Measurements from ENCODE around the gene SPHK2. TPM values are rescaled to one million over a fixed set of nuclear protein-coding genes. Genes with fewer than 3 reads are reported as not detected.
"Not testable (repeated sequence)": the region's sequence is repeated elsewhere in the genome, so short reads cannot be mapped to it uniquely, and the experiment has no call there.

The SPHK2 gene, protein sequence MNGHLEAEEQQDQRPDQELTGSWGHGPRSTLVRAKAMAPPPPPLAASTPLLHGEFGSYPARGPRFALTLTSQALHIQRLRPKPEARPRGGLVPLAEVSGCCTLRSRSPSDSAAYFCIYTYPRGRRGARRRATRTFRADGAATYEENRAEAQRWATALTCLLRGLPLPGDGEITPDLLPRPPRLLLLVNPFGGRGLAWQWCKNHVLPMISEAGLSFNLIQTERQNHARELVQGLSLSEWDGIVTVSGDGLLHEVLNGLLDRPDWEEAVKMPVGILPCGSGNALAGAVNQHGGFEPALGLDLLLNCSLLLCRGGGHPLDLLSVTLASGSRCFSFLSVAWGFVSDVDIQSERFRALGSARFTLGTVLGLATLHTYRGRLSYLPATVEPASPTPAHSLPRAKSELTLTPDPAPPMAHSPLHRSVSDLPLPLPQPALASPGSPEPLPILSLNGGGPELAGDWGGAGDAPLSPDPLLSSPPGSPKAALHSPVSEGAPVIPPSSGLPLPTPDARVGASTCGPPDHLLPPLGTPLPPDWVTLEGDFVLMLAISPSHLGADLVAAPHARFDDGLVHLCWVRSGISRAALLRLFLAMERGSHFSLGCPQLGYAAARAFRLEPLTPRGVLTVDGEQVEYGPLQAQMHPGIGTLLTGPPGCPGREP
- 10 to 100 TPM; 26.9 to 27.2 TPM for total RNA-seq

DNA sequence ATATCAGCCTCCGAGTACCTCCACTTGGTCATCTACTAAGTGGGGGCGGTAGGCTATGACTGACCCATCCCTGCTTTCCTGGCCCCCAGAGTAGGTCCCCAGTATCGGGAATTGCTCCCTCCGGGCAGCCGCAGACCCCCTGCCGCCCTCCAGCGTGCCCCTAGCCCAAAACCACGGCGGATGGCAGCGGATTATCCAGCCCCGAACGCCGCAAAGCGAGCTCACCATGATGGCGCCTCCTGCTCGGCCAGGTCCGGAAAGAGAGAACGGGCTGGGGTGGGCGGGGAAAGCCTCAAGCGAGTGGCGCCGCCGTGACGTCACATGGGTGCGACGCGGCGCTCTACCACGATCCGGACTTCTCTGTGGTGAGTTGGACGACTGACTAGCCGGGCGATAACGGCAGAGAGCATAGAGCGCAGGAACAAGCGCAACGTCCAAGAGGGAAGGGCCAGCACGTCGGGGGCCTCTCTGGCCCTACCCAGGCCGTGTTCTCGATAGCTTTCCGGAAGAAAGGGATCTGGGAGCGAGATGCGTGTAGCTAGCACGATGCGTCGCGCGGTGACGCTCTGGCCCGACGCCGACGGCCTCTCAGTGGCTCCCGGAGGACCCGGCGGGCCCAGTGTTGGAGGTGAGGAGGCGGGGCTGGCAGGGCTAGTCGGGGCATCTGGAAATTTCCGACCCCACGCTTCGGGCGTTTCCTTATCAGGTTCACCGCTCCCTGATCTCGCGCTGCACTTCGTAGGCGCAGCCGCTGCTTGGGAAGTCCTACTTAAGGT is at the start of gene SPHK2, which contains the start of gene RPL18:
Gene SPHK2, plus strand, starts transcription at position 591 of the 776 bp plus-strand sequence. CDS start 1,009 bp downstream, outside the sequence.
Gene RPL18, minus strand, starts transcription at position 263 of the 776 bp plus-strand sequence. Its CDS starts 35 bp downstream, at position 228.
- peak; percentile 97 for DNase-seq
- peak within 1 kb of the TSS; percentile 99 for H3K27ac Mint-ChIP-seq
- peak within 1 kb of the TSS; percentile 100 for H3K4me3 Mint-ChIP-seq
- no peaks in the 10 kb centered on the region for H3K9me3 Mint-ChIP-seq
- H3K36me3 Mint-ChIP-seq (ENCODE audit: insufficient read depth in 2 of 2): peaks cover 18 to 43% of the 10 kb centered on the region in 2 donors
- peaks cover 66% of the 10 kb centered on the region for H3K4me1 Mint-ChIP-seq (ENCODE audit: low read depth)
- ATAC-seq (replicated peaks in 1 of 2): peak; percentile 89
- no peaks in the 10 kb centered on the region for H3K27me3 Mint-ChIP-seq (ENCODE audit: low read depth)

DNA sequence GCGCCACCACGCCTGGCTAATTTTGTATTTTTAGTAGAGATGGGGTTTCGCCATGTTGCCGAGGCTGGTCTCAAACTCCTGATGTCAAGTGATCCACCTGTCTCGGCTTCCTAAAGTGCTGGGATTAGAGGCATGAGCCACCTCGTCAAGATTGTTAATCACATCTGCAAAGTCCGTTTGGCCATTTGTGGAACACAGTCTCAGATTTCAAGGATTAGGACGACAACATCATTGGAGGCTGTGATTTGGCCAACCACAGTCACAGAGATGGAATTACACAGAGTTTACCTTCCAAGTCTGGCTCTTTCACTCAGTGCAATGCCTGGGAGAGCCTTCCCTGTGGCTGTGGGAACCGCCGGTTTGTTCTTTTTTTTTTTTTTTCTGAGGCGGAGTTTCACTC is 49.5 kb upstream of the SPHK2 start:
- no peak overlapping the region for H3K27ac Mint-ChIP-seq

DNA sequence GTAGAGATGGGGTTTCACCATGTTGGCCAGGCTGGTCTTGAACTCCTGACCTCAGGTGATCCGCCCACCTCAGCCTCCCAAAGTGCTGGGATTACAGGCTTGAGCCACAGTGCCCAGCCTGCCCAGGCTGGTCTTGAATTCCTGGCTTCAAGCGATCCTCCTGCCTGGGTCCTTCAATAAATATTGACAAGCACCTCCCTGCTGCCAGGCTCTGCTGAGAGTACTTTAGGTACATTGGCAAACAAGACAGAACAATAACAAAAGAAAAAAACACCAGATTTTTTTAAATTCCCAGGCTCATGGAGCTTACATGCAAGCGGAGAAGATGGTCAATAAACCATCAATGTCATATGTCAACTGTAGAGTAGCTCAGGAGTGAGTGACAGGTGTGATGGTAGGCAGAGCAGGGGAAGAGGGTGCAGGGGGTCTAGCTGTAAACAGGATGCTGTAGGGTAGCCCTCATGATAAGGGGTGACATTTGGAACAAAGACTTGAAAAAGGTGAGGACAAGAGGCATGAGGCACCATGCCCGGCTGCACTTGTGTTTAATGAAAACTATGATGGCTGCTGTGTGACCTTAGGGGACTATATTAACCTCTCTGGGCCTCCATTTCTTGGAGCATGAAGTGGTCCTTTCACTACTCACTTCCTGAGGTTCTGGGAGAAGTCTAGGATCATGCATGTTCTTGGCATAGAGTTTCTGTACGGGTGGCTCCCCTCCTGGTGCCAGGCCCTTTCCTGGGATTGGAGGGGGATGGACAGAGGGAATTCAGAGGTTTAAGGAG is 47.7 kb upstream of the SPHK2 start:
- Mint-ChIP-seq H3K4me3 (no peak overlapping the region), H3K27ac (no peak overlapping the region), H3K27me3 (ENCODE audit: low read depth) (peaks cover 12% of the 10 kb centered on the region), H3K36me3 (ENCODE audit: insufficient read depth in 2 of 2) (no peaks in the 10 kb centered on the region), H3K4me1 (ENCODE audit: low read depth) (no peaks in the 10 kb centered on the region), H3K9me3 (no peaks in the 10 kb centered on the region)
- ATAC-seq (replicated peaks in 1 of 2): no peak
- no peak for DNase-seq

More for the DNA sequence above, 49.5 kb upstream of the SPHK2 start:
- Mint-ChIP-seq H3K36me3 (ENCODE audit: insufficient read depth in 2 of 2) (no peaks in the 10 kb centered on the region), H3K4me1 (ENCODE audit: low read depth) (no peaks in the 10 kb centered on the region), H3K9me3 (no peaks in the 10 kb centered on the region), H3K4me3 (no peak overlapping the region), H3K27me3 (ENCODE audit: low read depth) (peaks cover 12% of the 10 kb centered on the region)
- DNase-seq: no peak
- no peak for ATAC-seq (replicated peaks in 1 of 2)

GRCh38 chr19:48573163-48573505 is 46.2 kb upstream of the SPHK2 start:
- no peak overlapping the region for H3K27ac Mint-ChIP-seq
- no peak overlapping the region for H3K4me3 Mint-ChIP-seq
- H3K36me3 Mint-ChIP-seq (ENCODE audit: insufficient read depth in 2 of 2): no peaks in the 10 kb centered on the region
- H3K27me3 Mint-ChIP-seq (ENCODE audit: low read depth): no peaks in the 10 kb centered on the region
- DNase-seq (no peak), ATAC-seq (replicated peaks in 1 of 2) (no peak)
- no peaks in the 10 kb centered on the region for H3K4me1 Mint-ChIP-seq (ENCODE audit: low read depth)
- no peaks in the 10 kb centered on the region for H3K9me3 Mint-ChIP-seq

DNA sequence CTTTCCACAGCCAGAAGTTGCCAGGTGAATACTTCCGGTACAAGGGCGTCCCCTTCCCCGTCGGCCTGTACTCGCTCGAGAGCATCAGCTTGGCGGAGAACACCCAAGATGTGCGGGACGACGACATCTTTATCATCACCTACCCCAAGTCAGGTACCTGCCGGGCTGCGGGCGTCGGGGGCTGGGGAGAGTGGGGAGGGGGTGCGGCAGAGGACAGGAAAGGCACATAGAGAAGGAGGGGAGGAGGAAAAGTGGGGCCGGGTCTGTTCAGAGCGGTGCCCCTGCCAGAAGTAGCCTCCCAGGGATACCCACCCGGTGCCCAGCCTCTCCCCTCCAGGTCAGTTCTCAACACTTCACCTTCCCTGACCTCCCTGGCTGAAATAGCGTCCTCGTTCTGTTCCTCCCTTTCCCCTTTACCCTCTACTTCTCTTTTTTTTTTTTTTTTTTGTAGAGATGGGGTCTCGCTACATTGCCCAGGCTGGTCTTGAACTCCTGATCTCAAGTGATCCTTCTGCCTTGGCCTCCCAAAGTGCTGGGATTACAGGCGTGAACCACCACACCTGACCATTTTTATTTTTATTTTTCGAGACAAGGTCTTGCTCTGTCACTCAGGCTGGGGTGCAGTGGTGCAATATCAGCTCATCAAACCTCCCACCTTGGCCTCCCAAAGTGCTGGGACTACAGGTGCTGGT is 43.2 kb upstream of the SPHK2 start:
- H3K4me3 Mint-ChIP-seq: no peak overlapping the region
- no peaks in the 10 kb centered on the region for H3K4me1 Mint-ChIP-seq (ENCODE audit: low read depth)
- ATAC-seq (replicated peaks in 1 of 2) (no peak), DNase-seq (no peak)
- no peaks in the 10 kb centered on the region for H3K27me3 Mint-ChIP-seq (ENCODE audit: low read depth)
- H3K27ac Mint-ChIP-seq: no peak overlapping the region
- H3K36me3 Mint-ChIP-seq (ENCODE audit: insufficient read depth in 2 of 2): no peaks in the 10 kb centered on the region
- no peaks in the 10 kb centered on the region for H3K9me3 Mint-ChIP-seq

DNA sequence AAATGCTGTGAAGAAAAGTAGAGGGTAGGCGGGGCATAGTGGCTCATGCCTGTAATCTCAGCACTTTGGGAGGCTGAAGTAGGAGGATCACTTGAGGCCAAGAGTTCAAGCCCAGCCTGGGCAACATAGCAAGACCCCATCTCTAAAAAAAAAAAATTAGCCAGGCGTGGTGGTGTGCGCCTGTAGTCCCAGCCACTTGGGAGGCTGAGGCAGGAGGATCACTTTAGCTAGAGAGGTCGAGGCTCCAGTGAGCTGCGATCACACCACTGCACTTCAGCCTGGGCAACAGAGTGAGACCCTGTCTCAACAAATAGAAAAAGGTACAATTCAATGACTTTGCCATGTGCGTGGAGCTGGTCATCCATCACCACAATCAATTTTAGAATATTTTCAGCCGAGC is 41.4 kb upstream of the SPHK2 start:
- H3K36me3 Mint-ChIP-seq (ENCODE audit: insufficient read depth in 2 of 2); H3K9me3 Mint-ChIP-seq; H3K4me3 Mint-ChIP-seq; DNase-seq; ATAC-seq (replicated peaks in 1 of 2); H3K27me3 Mint-ChIP-seq (ENCODE audit: low read depth); H3K27ac Mint-ChIP-seq; H3K4me1 Mint-ChIP-seq (ENCODE audit: low read depth): not testable (repeated sequence)

- no peak for DNase-seq
- Mint-ChIP-seq H3K9me3 (no peaks in the 10 kb centered on the region), H3K27me3 (ENCODE audit: low read depth) (no peaks in the 10 kb centered on the region), H3K27ac (no peak overlapping the region), H3K36me3 (ENCODE audit: insufficient read depth in 2 of 2) (no peaks in the 10 kb centered on the region), H3K4me3 (no peak overlapping the region), H3K4me1 (ENCODE audit: low read depth) (peaks cover 2% of the 10 kb centered on the region)
- no peak for ATAC-seq (replicated peaks in 1 of 2)
Observed at GRCh38 chr19:48578891-48579290, 40.4 kb upstream of the SPHK2 start.

DNA sequence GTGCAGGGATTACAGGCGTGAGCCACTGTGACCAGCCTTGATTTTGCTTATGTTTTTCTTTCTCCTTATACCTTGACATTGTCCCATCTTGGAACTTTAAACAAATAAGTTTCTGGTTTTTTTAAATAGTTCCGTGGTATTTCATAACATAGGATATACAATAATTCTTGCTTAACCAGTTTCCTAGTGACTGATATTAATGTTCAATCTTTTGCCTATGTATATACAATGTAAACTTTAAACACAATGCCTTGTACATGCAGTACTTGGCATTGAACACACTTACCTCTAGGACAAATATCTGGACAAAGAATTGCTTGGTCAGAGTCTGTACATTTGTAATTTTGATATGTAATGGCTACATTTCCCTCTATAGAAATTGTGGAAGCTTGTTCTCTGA is 37.1 kb upstream of the SPHK2 start:
- Mint-ChIP-seq H3K36me3 (ENCODE audit: insufficient read depth in 2 of 2) (peaks cover 0 to 2% of the 10 kb centered on the region in 2 donors), H3K4me1 (ENCODE audit: low read depth) (peaks cover 6% of the 10 kb centered on the region), H3K4me3 (no peak overlapping the region), H3K9me3 (no peaks in the 10 kb centered on the region), H3K27me3 (ENCODE audit: low read depth) (no peaks in the 10 kb centered on the region), H3K27ac (no peak overlapping the region)
- no peak for ATAC-seq (replicated peaks in 1 of 2)
- no peak for DNase-seq

GRCh38 chr19:48587387-48587786 is 31.9 kb upstream of the SPHK2 start:
- no peaks in the 10 kb centered on the region for H3K27me3 Mint-ChIP-seq (ENCODE audit: low read depth)
- no peaks in the 10 kb centered on the region for H3K9me3 Mint-ChIP-seq

GRCh38 chr19:48588670-48589401 is 30.5 kb upstream of the SPHK2 start:
- Mint-ChIP-seq H3K36me3 (ENCODE audit: insufficient read depth in 2 of 2) (peaks cover 0 to 2% of the 10 kb centered on the region in 2 donors), H3K4me3 (peak overlapping the region; percentile 50 to 77), H3K9me3 (no peaks in the 10 kb centered on the region), H3K27ac (no peak overlapping the region), H3K27me3 (ENCODE audit: low read depth) (no peaks in the 10 kb centered on the region), H3K4me1 (ENCODE audit: low read depth) (peaks cover 28% of the 10 kb centered on the region)
- ATAC-seq (replicated peaks in 1 of 2): peak; percentile 87
- DNase-seq: peak; percentile 91 to 92

More at GRCh38 chr19:48587387-48587786, 31.9 kb upstream of the SPHK2 start:
- DNase-seq (no peak), ATAC-seq (replicated peaks in 1 of 2) (no peak)
- H3K4me1 Mint-ChIP-seq (ENCODE audit: low read depth): peaks cover 29% of the 10 kb centered on the region
- peaks cover 0 to 2% of the 10 kb centered on the region in 2 donors for H3K36me3 Mint-ChIP-seq (ENCODE audit: insufficient read depth in 2 of 2)
- no peak overlapping the region for H3K4me3 Mint-ChIP-seq
- no peak overlapping the region for H3K27ac Mint-ChIP-seq

GRCh38 chr19:48591021-48591420 is 28.3 kb upstream of the SPHK2 start:
- Mint-ChIP-seq H3K4me1 (ENCODE audit: low read depth) (peaks cover 23% of the 10 kb centered on the region), H3K9me3 (no peaks in the 10 kb centered on the region), H3K27me3 (ENCODE audit: low read depth) (no peaks in the 10 kb centered on the region), H3K36me3 (ENCODE audit: insufficient read depth in 2 of 2) (no peaks in the 10 kb centered on the region), H3K27ac (peak overlapping the region; percentile 6), H3K4me3 (no peak overlapping the region)
- ATAC-seq (replicated peaks in 1 of 2) (no peak), DNase-seq (no peak)
